HG03280 (cell line): ENCODE data around the gene PLEKHG1.

Source experiments
- ATAC-seq: cut with Tn5 transposase; IDR thresholded peaks from one replicate; pipeline ENCODE4 v1.9.1; 2021; ENCODE audit warnings: mild to moderate bottlenecking, moderate library complexity; ENCODE audit not compliant: unreplicated experiment

Gene PLEKHG1

GRCh38 chr6:150637266-150637665 is 37.6 kb downstream of the PLEKHG1 start:
- no peak for ATAC-seq

- ATAC-seq = no peak
Observed at GRCh38 chr6:150638267-150638666, 38.6 kb downstream of the PLEKHG1 start.

- ATAC-seq = no peak
Observed at GRCh38 chr6:150638765-150639164, 39.1 kb downstream of the PLEKHG1 start.

GRCh38 chr6:150639823-150640331 is 40.2 kb downstream of the PLEKHG1 start:
- ATAC-seq = no peak

- no peak for ATAC-seq
Observed at GRCh38 chr6:150640556-150641209, 41.0 kb downstream of the PLEKHG1 start.

GRCh38 chr6:150641398-150642139 is 41.9 kb downstream of the PLEKHG1 start:
- ATAC-seq = peak; percentile 71

- no peak for ATAC-seq
Observed at GRCh38 chr6:150646228-150646627, 46.5 kb downstream of the PLEKHG1 start.

GRCh38 chr6:150647051-150647450 is 47.4 kb downstream of the PLEKHG1 start:
- no peak for ATAC-seq
